WTC11 (cell line): ENCODE results near the gene SCN9A. TPM values are rescaled to one million over a fixed set of nuclear protein-coding genes. Genes with fewer than 3 reads are reported as not detected.

ENCODE experiments used
- ATAC-seq: fragments of 200-7000 bp; cut with Tn5 transposase; 2 replicates; pipeline ENCODE4 v1.10.0; 2021; ENCODE audit warnings: mild to moderate bottlenecking, moderate library complexity
- CTCF ChIA-PET: fragments of 300-600 bp; sonication (Branson Sonifier 250); formaldehyde crosslinking; loops from one replicate; lab custom pipeline; 2021; ENCODE audit warnings: antibody characterized with exemption; lab: Charles Lee
- POLR2A ChIA-PET: fragments of 350-600 bp; sonication (Branson Sonifier 250); formaldehyde crosslinking; loops from one replicate; lab custom pipeline; 2021; ENCODE audit warnings: antibody characterized with exemption; lab: Charles Lee
- DNase-seq: peaks from one replicate; pipeline ENCODE4 v3.0.0; 2021; ENCODE audit warnings: low spot score
- H3K27ac Mint-ChIP-seq: 2 replicates; pipeline ENCODE4 v1.8.0; 2021; ENCODE audit warnings: mixed read lengths
- H3K27me3 Mint-ChIP-seq: 2 replicates; pipeline ENCODE4 v1.8.0; 2021; ENCODE audit warnings: low read depth, mild to moderate bottlenecking, moderate library complexity, mixed read lengths
- H3K36me3 Mint-ChIP-seq: 2 replicates; pipeline ENCODE4 v1.8.0; 2021; ENCODE audit warnings: mixed read lengths
- H3K4me1 Mint-ChIP-seq: 2 replicates; pipeline ENCODE4 v1.8.0; 2022; ENCODE audit warnings: mixed read lengths
- H3K4me3 Mint-ChIP-seq: 2 replicates; pipeline ENCODE4 v1.8.0; 2021; ENCODE audit warnings: mild to moderate bottlenecking, moderate library complexity, mixed read lengths
- H3K9me3 Mint-ChIP-seq: 2 replicates; pipeline ENCODE4 v1.8.0; 2021; ENCODE audit warnings: mixed read lengths
- ATF3 ChIP-seq: sonication (generic); formaldehyde crosslinking; conservative IDR thresholded peaks from 2 replicates; pipeline ENCODE4 v1.8.1; 2022; ENCODE audit warnings: mild to moderate bottlenecking, missing genetic modification reagents
- ATF6 ChIP-seq: sonication (generic); formaldehyde crosslinking; IDR thresholded peaks from 2 replicates; pipeline ENCODE4 v1.8.1; 2023; ENCODE audit warnings: mild to moderate bottlenecking, missing genetic modification reagents
- E2F1 ChIP-seq: sonication (generic); formaldehyde crosslinking; IDR thresholded peaks from 2 replicates; pipeline ENCODE4 v1.8.0; 2022; ENCODE audit warnings: mild to moderate bottlenecking, missing genetic modification reagents
- E2F5 ChIP-seq: sonication (generic); formaldehyde crosslinking; IDR thresholded peaks from 2 replicates; pipeline ENCODE4 v1.8.1; 2022; ENCODE audit warnings: mild to moderate bottlenecking, moderate library complexity, missing genetic modification reagents
- ESRRA ChIP-seq: sonication (generic); formaldehyde crosslinking; IDR thresholded peaks from 2 replicates; pipeline ENCODE4 v1.8.1; 2022; ENCODE audit warnings: mild to moderate bottlenecking, missing genetic modification reagents, borderline replicate concordance
- FOXK1 ChIP-seq: sonication (generic); formaldehyde crosslinking; IDR thresholded peaks from 2 replicates; pipeline ENCODE4 v1.8.0; 2022; ENCODE audit warnings: mild to moderate bottlenecking, moderate library complexity, missing genetic modification reagents
- HMGXB4 ChIP-seq: sonication (generic); formaldehyde crosslinking; IDR thresholded peaks from 2 replicates; pipeline ENCODE4 v1.8.1; 2023; ENCODE audit warnings: mild to moderate bottlenecking, moderate library complexity, missing genetic modification reagents
- IRF2 ChIP-seq: sonication (generic); formaldehyde crosslinking; IDR thresholded peaks from 2 replicates; pipeline ENCODE4 v1.8.0; 2022; ENCODE audit warnings: low read depth, missing genetic modification reagents, borderline replicate concordance
- MYBL2 ChIP-seq: sonication (generic); formaldehyde crosslinking; IDR thresholded peaks from 2 replicates; pipeline ENCODE4 v1.8.1; 2023; ENCODE audit warnings: mild to moderate bottlenecking, moderate library complexity, missing genetic modification reagents
- NFE2L1 ChIP-seq: sonication (generic); formaldehyde crosslinking; IDR thresholded peaks from 2 replicates; pipeline ENCODE4 v1.8.1; 2023; ENCODE audit warnings: missing genetic modification reagents
- NR2C2 ChIP-seq: sonication (generic); formaldehyde crosslinking; IDR thresholded peaks from 2 replicates; pipeline ENCODE4 v1.8.0; 2022; ENCODE audit warnings: mild to moderate bottlenecking, missing genetic modification reagents
- OVOL2 ChIP-seq: fragments of 250-450 bp; sonication (Bioruptor Pico); IDR thresholded peaks from 2 replicates; pipeline ENCODE4 v1.9.0; 2021; ENCODE audit warnings: mild to moderate bottlenecking, borderline replicate concordance
- PRRX2 ChIP-seq: fragments of 250-450 bp; sonication (Bioruptor Pico); IDR thresholded peaks from 2 replicates; pipeline ENCODE4 v1.8.0; 2021; ENCODE audit warnings: mild to moderate bottlenecking
- RORB ChIP-seq: fragments of 250-450 bp; sonication (Bioruptor Pico); IDR thresholded peaks from 2 replicates; pipeline ENCODE4 v1.9.0; 2021; ENCODE audit warnings: mild to moderate bottlenecking
- SMAD4 ChIP-seq: sonication (generic); formaldehyde crosslinking; IDR thresholded peaks from 2 replicates; pipeline ENCODE4 v1.8.0; 2022; ENCODE audit warnings: mild to moderate bottlenecking, missing genetic modification reagents
- SP1 ChIP-seq: sonication (generic); formaldehyde crosslinking; conservative IDR thresholded peaks from 2 replicates; pipeline ENCODE4 v1.8.1; 2022; ENCODE audit warnings: missing genetic modification reagents
- STAT6 ChIP-seq: sonication (generic); formaldehyde crosslinking; conservative IDR thresholded peaks from 2 replicates; pipeline ENCODE4 v1.8.1; 2023; ENCODE audit warnings: mild to moderate bottlenecking, low read depth, missing genetic modification reagents, moderate library complexity
- TP53 ChIP-seq: sonication (generic); formaldehyde crosslinking; IDR thresholded peaks from 2 replicates; pipeline ENCODE4 v1.8.1; 2023; ENCODE audit warnings: mild to moderate bottlenecking, missing genetic modification reagents
- ZNF671 ChIP-seq: fragments of 250-450 bp; sonication (Bioruptor Pico); IDR thresholded peaks from 2 replicates; pipeline ENCODE4 v1.8.0; 2021; ENCODE audit warnings: mild to moderate bottlenecking
- total RNA-seq: library from RNA; stranded (reverse); gene quantifications from 3 replicates; pipeline ENCODE4 v1.2.3, GENCODE V29; 2021
- TF ChIP-seq, protein P1 (sequence below): sonication (generic); formaldehyde crosslinking; IDR thresholded peaks from 2 replicates; pipeline ENCODE4 v1.8.1; 2022; ENCODE audit warnings: low read depth, missing genetic modification reagents, borderline replicate concordance
- TF ChIP-seq, protein P2 (sequence below): sonication (generic); formaldehyde crosslinking; IDR thresholded peaks from 2 replicates; pipeline ENCODE4 v1.8.0; 2023; ENCODE audit warnings: mild to moderate bottlenecking, missing genetic modification reagents
- TF ChIP-seq, protein P3 (sequence below): fragments of 250-450 bp; sonication (Bioruptor Pico); IDR thresholded peaks from 2 replicates; pipeline ENCODE4 v1.9.0; 2021; ENCODE audit warnings: mild to moderate bottlenecking

The SCN9A gene
- total RNA-seq, 1 experiment from 2014 or later = 7.3 TPM

GRCh38 chr2:166394245-166394644 lies 18.5 kb upstream of the SCN9A start:
- Mint-ChIP-seq H3K27ac (no peak overlapping the region), H3K4me1 (no peaks in the 10 kb centered on the region), H3K27me3 (no peaks in the 10 kb centered on the region), H3K9me3 (no peaks in the 10 kb centered on the region), H3K36me3 (no peaks in the 10 kb centered on the region), H3K4me3 (no peak overlapping the region)
- ChIA-PET CTCF (no interaction called here), POLR2A (no interaction called here)
- ATAC-seq = no peak
- no peak for DNase-seq
- TF ChIP-seq ATF3 = no peak
- no peak for TF ChIP-seq FOXK1
- TF ChIP-seq OVOL2 = no peak
- no peak for TF ChIP-seq PRRX2 (CRISPR knock-in tag)
- TF ChIP-seq ZNF671 (CRISPR knock-in tag) = no peak
- no peak for TF ChIP-seq E2F5 (CRISPR knock-in tag)

DNA sequence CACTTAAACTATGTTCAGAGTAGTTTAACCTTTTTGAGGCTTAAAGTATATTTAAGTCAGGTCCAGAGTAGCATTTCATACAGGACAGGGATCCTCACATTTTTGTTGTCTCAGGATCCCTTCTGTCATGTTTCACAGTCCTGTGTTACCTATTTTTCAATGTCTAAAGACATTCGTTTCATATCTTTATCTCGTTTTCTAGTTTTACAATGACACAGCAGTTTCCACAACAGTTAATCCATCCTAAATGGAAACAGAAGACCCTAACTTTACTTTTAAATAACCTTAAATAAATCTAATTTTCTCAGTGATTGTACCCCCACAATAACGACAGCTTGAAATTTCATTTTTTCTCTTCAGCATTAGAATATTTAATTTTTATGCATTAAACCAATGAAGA lies 17.3 kb upstream of the SCN9A start:
- Mint-ChIP-seq H3K4me3 (no peak overlapping the region), H3K27me3 (no peaks in the 10 kb centered on the region), H3K9me3 (no peaks in the 10 kb centered on the region), H3K27ac (no peak overlapping the region), H3K4me1 (no peaks in the 10 kb centered on the region), H3K36me3 (no peaks in the 10 kb centered on the region)
- ChIA-PET CTCF (no interaction called here), POLR2A (no interaction called here)
- no peak for DNase-seq
- ATAC-seq = no peak
- TF ChIP-seq ZNF671 (CRISPR knock-in tag) = no peak
- no peak for TF ChIP-seq SP1
- TF ChIP-seq FOXK1 = no peak
- no peak for TF ChIP-seq NFE2L1 (CRISPR knock-in tag)
- TF ChIP-seq E2F1 (CRISPR knock-in tag) = no peak
- TF ChIP-seq, protein P1, sequence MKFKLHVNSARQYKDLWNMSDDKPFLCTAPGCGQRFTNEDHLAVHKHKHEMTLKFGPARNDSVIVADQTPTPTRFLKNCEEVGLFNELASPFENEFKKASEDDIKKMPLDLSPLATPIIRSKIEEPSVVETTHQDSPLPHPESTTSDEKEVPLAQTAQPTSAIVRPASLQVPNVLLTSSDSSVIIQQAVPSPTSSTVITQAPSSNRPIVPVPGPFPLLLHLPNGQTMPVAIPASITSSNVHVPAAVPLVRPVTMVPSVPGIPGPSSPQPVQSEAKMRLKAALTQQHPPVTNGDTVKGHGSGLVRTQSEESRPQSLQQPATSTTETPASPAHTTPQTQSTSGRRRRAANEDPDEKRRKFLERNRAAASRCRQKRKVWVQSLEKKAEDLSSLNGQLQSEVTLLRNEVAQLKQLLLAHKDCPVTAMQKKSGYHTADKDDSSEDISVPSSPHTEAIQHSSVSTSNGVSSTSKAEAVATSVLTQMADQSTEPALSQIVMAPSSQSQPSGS (CRISPR knock-in tag) = no peak
- no peak for TF ChIP-seq HMGXB4 (CRISPR knock-in tag)
- TF ChIP-seq, protein P2, sequence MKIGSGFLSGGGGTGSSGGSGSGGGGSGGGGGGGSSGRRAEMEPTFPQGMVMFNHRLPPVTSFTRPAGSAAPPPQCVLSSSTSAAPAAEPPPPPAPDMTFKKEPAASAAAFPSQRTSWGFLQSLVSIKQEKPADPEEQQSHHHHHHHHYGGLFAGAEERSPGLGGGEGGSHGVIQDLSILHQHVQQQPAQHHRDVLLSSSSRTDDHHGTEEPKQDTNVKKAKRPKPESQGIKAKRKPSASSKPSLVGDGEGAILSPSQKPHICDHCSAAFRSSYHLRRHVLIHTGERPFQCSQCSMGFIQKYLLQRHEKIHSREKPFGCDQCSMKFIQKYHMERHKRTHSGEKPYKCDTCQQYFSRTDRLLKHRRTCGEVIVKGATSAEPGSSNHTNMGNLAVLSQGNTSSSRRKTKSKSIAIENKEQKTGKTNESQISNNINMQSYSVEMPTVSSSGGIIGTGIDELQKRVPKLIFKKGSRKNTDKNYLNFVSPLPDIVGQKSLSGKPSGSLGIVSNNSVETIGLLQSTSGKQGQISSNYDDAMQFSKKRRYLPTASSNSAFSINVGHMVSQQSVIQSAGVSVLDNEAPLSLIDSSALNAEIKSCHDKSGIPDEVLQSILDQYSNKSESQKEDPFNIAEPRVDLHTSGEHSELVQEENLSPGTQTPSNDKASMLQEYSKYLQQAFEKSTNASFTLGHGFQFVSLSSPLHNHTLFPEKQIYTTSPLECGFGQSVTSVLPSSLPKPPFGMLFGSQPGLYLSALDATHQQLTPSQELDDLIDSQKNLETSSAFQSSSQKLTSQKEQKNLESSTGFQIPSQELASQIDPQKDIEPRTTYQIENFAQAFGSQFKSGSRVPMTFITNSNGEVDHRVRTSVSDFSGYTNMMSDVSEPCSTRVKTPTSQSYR (CRISPR knock-in tag) = no peak
- TF ChIP-seq, protein P3, sequence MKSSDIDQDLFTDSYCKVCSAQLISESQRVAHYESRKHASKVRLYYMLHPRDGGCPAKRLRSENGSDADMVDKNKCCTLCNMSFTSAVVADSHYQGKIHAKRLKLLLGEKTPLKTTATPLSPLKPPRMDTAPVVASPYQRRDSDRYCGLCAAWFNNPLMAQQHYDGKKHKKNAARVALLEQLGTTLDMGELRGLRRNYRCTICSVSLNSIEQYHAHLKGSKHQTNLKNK (CRISPR knock-in tag) = no peak
- no peak for TF ChIP-seq ATF6 (CRISPR knock-in tag)
- no peak for TF ChIP-seq RORB (CRISPR knock-in tag)
- TF ChIP-seq TP53 (CRISPR knock-in tag) = no peak
- no peak for TF ChIP-seq MYBL2 (CRISPR knock-in tag)
- no peak for TF ChIP-seq STAT6 (CRISPR knock-in tag)
- no peak for TF ChIP-seq SMAD4 (CRISPR knock-in tag)
- no peak for TF ChIP-seq ESRRA (CRISPR knock-in tag)
- no peak for TF ChIP-seq NR2C2 (CRISPR knock-in tag)
- TF ChIP-seq IRF2 (CRISPR knock-in tag) = no peak
